Measurements from ENCODE around the gene RHBDD3. TPM values are rescaled to one million over a fixed set of nuclear protein-coding genes. Genes with fewer than 3 reads are reported as not detected.

Gene RHBDD3
- total and polyA plus RNA-seq, 2 of the 8 experiments (the other 6 are each of a cell fraction or from before 2014, with no cell fraction given): 72.1 to 117 TPM

DNA sequence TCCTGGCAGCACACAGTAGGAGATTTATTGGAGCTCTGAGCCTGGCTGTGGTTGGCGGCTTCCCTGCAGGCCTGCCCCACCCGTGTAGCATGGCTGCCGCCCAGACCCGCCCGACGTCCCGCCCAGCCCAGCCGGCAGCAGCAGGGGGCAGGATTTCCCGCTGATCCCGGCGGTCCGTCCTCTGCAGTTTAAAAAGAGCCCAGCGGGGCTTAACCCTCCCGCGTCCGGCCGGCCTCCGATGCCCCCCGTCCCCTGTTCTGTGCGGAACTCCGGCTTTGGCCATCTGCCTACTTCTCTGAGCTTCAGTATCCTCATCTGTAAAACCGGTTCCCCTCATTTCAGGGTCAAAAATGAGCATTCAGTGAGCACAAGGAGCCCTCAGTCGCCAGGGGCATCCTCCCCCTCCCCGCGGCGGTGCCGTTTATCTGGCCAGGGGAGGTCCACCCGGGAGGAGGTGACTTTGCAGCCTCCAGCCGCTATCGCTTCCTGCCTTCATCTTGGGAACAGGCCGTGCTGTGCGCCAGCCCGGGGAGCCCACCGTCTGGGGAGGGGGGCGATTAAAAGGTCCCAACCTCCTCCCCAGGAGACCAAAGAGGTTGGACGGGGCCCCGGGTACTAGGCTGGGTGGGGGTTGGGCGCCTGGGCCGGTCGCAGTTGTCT, 38.5 kb upstream of the RHBDD3 start, which contains the start of gene GAS2L1 (continued):
- TF ChIP-seq EP300 (IDR thresholded peaks at IDR 0.05; ENCODE audit: borderline replicate concordance in 1 of 2, low read depth in 2 of 2, low read length in 2 of 2) (no peak), GTF2F1 (IDR thresholded peaks at IDR 0.05; ENCODE audit: borderline replicate concordance, low read depth, low read length) (no peak), YY1 (IDR thresholded peaks at IDR 0.05; ENCODE audit: low read depth, low read length) (0 out of 2 replicates have a peak, but pooled peaks have one; percentile 31), CBX5 (IDR thresholded peaks at IDR 0.05; ENCODE audit: low read depth, low read length) (no peak), PHF8 (conservative IDR thresholded peaks at IDR 0.05; ENCODE audit: low read depth, low read length) (0 out of 2 replicates have a peak, but pooled peaks have one; percentile 32), RFX5 (IDR thresholded peaks at IDR 0.05; ENCODE audit: borderline replicate concordance, low read depth, low read length) (no peak), TBP (IDR thresholded peaks at IDR 0.05; ENCODE audit: low read depth, low read length) (no peak), CEBPB (IDR thresholded peaks at IDR 0.05; ENCODE audit: low read depth, low read length) (no peak), SAP30 (IDR thresholded peaks at IDR 0.05; ENCODE audit: insufficient read depth, insufficient replicate concordance, low read length) (no peak), BACH1 (IDR thresholded peaks at IDR 0.05; ENCODE audit: low read length) (no peak), RNF2 (IDR thresholded peaks at IDR 0.05; ENCODE audit: borderline replicate concordance, low read depth, low read length, missing control alignments, poor library complexity, severe bottlenecking) (no peak), CBX8 (IDR thresholded peaks at IDR 0.05; ENCODE audit: borderline replicate concordance, low read depth, low read length) (no peak), ASH2L (IDR thresholded peaks at IDR 0.05; ENCODE audit: low read length) (peak; percentile 50), KDM4A (IDR thresholded peaks at IDR 0.05; ENCODE audit: low read depth, low read length, severe bottlenecking) (peak; percentile 40), POLR2A (IDR thresholded peaks at IDR 0.05; ENCODE audit: control extremely low read depth in 1 of 2, low read depth in 2 of 2, low read length in 2 of 2) (no peak), RAD21 (IDR thresholded peaks at IDR 0.05 in 1 of 2, conservative IDR thresholded peaks at IDR 0.05 in 1 of 2; ENCODE audit: low read depth in 2 of 2, low read length in 2 of 2) (no peak), HDAC2 (IDR thresholded peaks at IDR 0.05; ENCODE audit: borderline replicate concordance in 1 of 2, low read depth in 2 of 2, low read length in 2 of 2) (peak in 1 of 2 experiments; percentile 44; a peak in 1 of 4 replicates), KDM1A (IDR thresholded peaks at IDR 0.05; ENCODE audit: borderline replicate concordance, low read length) (no peak; the same call in 1 of the 2 replicates)
- TF ChIP-seq, protein P1, sequence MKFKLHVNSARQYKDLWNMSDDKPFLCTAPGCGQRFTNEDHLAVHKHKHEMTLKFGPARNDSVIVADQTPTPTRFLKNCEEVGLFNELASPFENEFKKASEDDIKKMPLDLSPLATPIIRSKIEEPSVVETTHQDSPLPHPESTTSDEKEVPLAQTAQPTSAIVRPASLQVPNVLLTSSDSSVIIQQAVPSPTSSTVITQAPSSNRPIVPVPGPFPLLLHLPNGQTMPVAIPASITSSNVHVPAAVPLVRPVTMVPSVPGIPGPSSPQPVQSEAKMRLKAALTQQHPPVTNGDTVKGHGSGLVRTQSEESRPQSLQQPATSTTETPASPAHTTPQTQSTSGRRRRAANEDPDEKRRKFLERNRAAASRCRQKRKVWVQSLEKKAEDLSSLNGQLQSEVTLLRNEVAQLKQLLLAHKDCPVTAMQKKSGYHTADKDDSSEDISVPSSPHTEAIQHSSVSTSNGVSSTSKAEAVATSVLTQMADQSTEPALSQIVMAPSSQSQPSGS (IDR thresholded peaks at IDR 0.05; ENCODE audit: low read length): no peak
- TF ChIP-seq, protein P2, sequence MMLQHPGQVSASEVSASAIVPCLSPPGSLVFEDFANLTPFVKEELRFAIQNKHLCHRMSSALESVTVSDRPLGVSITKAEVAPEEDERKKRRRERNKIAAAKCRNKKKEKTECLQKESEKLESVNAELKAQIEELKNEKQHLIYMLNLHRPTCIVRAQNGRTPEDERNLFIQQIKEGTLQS (IDR thresholded peaks at IDR 0.05; ENCODE audit: insufficient read depth, low read depth, low read length): no peak
